Stromal cell of bone marrow (primary cell): ENCODE data around the gene ZDHHC14.

Experiments used
- DNase-seq: peaks from one replicate; pipeline ENCODE4 v3.0.0-alpha.2; 2012; ENCODE audit warnings: low read depth

ZDHHC14 gene

GRCh38 chr6:157625111-157625510, 244.1 kb downstream of the ZDHHC14 start:
- DNase-seq = no peak

- DNase-seq = no peak
These were observed 244.8 kb downstream of the ZDHHC14 start for GRCh38 chr6:157625764-157626163.

- DNase-seq = no peak
These were observed 246.4 kb downstream of the ZDHHC14 start for GRCh38 chr6:157627195-157627966.

GRCh38 chr6:157628463-157628862, 247.5 kb downstream of the ZDHHC14 start:
- no peak for DNase-seq

GRCh38 chr6:157629220-157629619, 248.2 kb downstream of the ZDHHC14 start:
- no peak for DNase-seq

- DNase-seq = no peak
These were observed 249.6 kb downstream of the ZDHHC14 start for GRCh38 chr6:157630463-157631080.

GRCh38 chr6:157631412-157631811, 250.4 kb downstream of the ZDHHC14 start:
- DNase-seq = no peak

- no peak for DNase-seq
These were observed 251.0 kb downstream of the ZDHHC14 start for GRCh38 chr6:157631838-157632614.

- DNase-seq = peak; percentile 75
These were observed 251.8 kb downstream of the ZDHHC14 start for GRCh38 chr6:157632821-157633220.

- DNase-seq = no peak
These were observed 253.6 kb downstream of the ZDHHC14 start for GRCh38 chr6:157634546-157634945.

GRCh38 chr6:157635388-157636244, 254.6 kb downstream of the ZDHHC14 start:
- no peak for DNase-seq

- DNase-seq = no peak
These were observed 256.5 kb downstream of the ZDHHC14 start for GRCh38 chr6:157637516-157637915.

GRCh38 chr6:157637941-157638662, 257.1 kb downstream of the ZDHHC14 start:
- no peak for DNase-seq

- DNase-seq = no peak
These were observed 257.8 kb downstream of the ZDHHC14 start for GRCh38 chr6:157638779-157639178.

GRCh38 chr6:157640746-157641451, 259.9 kb downstream of the ZDHHC14 start:
- DNase-seq = no peak

- no peak for DNase-seq
These were observed 260.8 kb downstream of the ZDHHC14 start for GRCh38 chr6:157641837-157642236.

- DNase-seq = no peak
These were observed 261.7 kb downstream of the ZDHHC14 start for GRCh38 chr6:157642736-157643135.

- DNase-seq = no peak
These were observed 263.2 kb downstream of the ZDHHC14 start for GRCh38 chr6:157644043-157644810.

- DNase-seq = no peak
These were observed 264.3 kb downstream of the ZDHHC14 start for GRCh38 chr6:157645201-157645795.
